Calu3 (cell line): ENCODE data around the gene PI4KA. TPM values are rescaled to one million over a fixed set of nuclear protein-coding genes. Genes with fewer than 3 reads are reported as not detected.

ENCODE experiments used
- BruUV-seq: library from RNA; stranded (reverse); fragments of 400-500 nt; replicated peaks from 2 replicates; lab custom pipeline; 2021; lab: Mats Ljungman, UMichigan
- CTCF ChIA-PET: fragments of 300-600 bp; sonication (Branson Sonifier 250); formaldehyde crosslinking; loops from one replicate; lab custom pipeline; 2022; ENCODE audit warnings: antibody characterized with exemption; lab: Charles Lee
- DNase-seq: peaks from one replicate; pipeline ENCODE4 v3.0.0; 2022
- H3K27ac Mint-ChIP-seq: one replicate; pipeline ENCODE4 v1.8.0; 2022; ENCODE audit warnings: mixed read lengths; ENCODE audit not compliant: unreplicated experiment
- H3K27me3 Mint-ChIP-seq: one replicate; pipeline ENCODE4 v1.8.0; 2022; ENCODE audit warnings: mixed read lengths; ENCODE audit not compliant: unreplicated experiment
- H3K36me3 Mint-ChIP-seq: one replicate; pipeline ENCODE4 v1.8.0; 2022; ENCODE audit warnings: mild to moderate bottlenecking, moderate library complexity, mixed read lengths; ENCODE audit not compliant: insufficient read depth, unreplicated experiment
- H3K4me1 Mint-ChIP-seq: one replicate; pipeline ENCODE4 v1.8.0; 2022; ENCODE audit warnings: mild to moderate bottlenecking, low read depth, mixed read lengths; ENCODE audit not compliant: unreplicated experiment
- H3K4me3 Mint-ChIP-seq: one replicate; pipeline ENCODE4 v1.8.0; 2022; ENCODE audit warnings: mild to moderate bottlenecking, low read depth, moderate library complexity, mixed read lengths; ENCODE audit not compliant: unreplicated experiment
- H3K9me3 Mint-ChIP-seq: one replicate; pipeline ENCODE4 v1.8.0; 2022; ENCODE audit warnings: low read depth, mixed read lengths; ENCODE audit not compliant: unreplicated experiment
- CTCF ChIP-seq: fragments of 200-600 bp; IDR thresholded peaks from one replicate; pipeline ENCODE4 v1.8.0; 2022; ENCODE audit warnings: antibody characterized with exemption; ENCODE audit not compliant: unreplicated experiment
- intact Hi-C: fragments of 100-400 bp; cut with micrococcal nuclease; formaldehyde crosslinking; loops from one replicate; pipeline ENCODE4 v1.10.0; 2022; ENCODE audit not compliant: unreplicated experiment
- total RNA-seq: library from RNA; stranded (reverse); gene quantifications from 2 replicates; pipeline ENCODE4 v1.2.3, GENCODE V29; 2022

PI4KA gene
- total RNA-seq, 1 experiment from 2014 or later = 77.9 TPM

- intact Hi-C loops = no loop called here
- CTCF ChIA-PET = interaction anchor here (0.7 to 1.0 kb wide), 3 partner anchors 17 to 26 kb away, joined by 3 to 4 read pairs (median 4); no protein-coding TSS in a partner anchor
- H3K4me3 Mint-ChIP-seq = no peak overlapping the region
- no peak for TF ChIP-seq CTCF
- H3K27me3 Mint-ChIP-seq = no peaks in the 10 kb centered on the region
- H3K36me3 Mint-ChIP-seq = peaks cover 15% of the 10 kb centered on the region
- DNase-seq = no peak
- BruUV-seq = no TSS peak
- no peaks in the 10 kb centered on the region for H3K4me1 Mint-ChIP-seq
- H3K27ac Mint-ChIP-seq = no peak overlapping the region
- H3K9me3 Mint-ChIP-seq = no peaks in the 10 kb centered on the region
Observed at GRCh38 chr22:20758688-20759087, 99.9 kb downstream of the PI4KA start.

- no peak overlapping the region for H3K4me3 Mint-ChIP-seq
- no peak for DNase-seq
- H3K4me1 Mint-ChIP-seq = no peaks in the 10 kb centered on the region
- no TSS peak for BruUV-seq
- no peaks in the 10 kb centered on the region for H3K27me3 Mint-ChIP-seq
- H3K9me3 Mint-ChIP-seq = no peaks in the 10 kb centered on the region
- no peak overlapping the region for H3K27ac Mint-ChIP-seq
- intact Hi-C loops = no loop called here
- no peak for TF ChIP-seq CTCF
- H3K36me3 Mint-ChIP-seq = peaks cover 13% of the 10 kb centered on the region
- CTCF ChIA-PET = interaction anchor here (0.6 kb wide), 1 partner anchor 257 kb away, joined by 3 read pairs; no protein-coding TSS in a partner anchor
Observed at GRCh38 chr22:20756846-20757245, 101.8 kb downstream of the PI4KA start.

- Mint-ChIP-seq H3K27me3 (no peaks in the 10 kb centered on the region), H3K9me3 (no peaks in the 10 kb centered on the region), H3K4me3 (no peak overlapping the region), H3K27ac (no peak overlapping the region), H3K4me1 (peaks cover 9% of the 10 kb centered on the region), H3K36me3 (peaks cover 17% of the 10 kb centered on the region)
- TF ChIP-seq CTCF = no peak
- BruUV-seq = no TSS peak
- CTCF ChIA-PET = no interaction called here
- intact Hi-C loops = no loop called here
- DNase-seq = no peak
Observed at GRCh38 chr22:20752873-20753272, 105.7 kb downstream of the PI4KA start.

GRCh38 chr22:20752104-20752741 lies 106.4 kb downstream of the PI4KA start:
- H3K27me3 Mint-ChIP-seq = no peaks in the 10 kb centered on the region
- no peaks in the 10 kb centered on the region for H3K9me3 Mint-ChIP-seq
- H3K4me3 Mint-ChIP-seq = no peak overlapping the region
- DNase-seq = no peak
- intact Hi-C loops = no loop called here
- BruUV-seq = no TSS peak
- H3K36me3 Mint-ChIP-seq = peaks cover 22% of the 10 kb centered on the region
- peaks cover 9% of the 10 kb centered on the region for H3K4me1 Mint-ChIP-seq
- CTCF ChIA-PET = no interaction called here
- no peak overlapping the region for H3K27ac Mint-ChIP-seq
- no peak for TF ChIP-seq CTCF
